HepG2 (cell line): Measurements from ENCODE around the gene UAP1. TPM values are rescaled to one million over a fixed set of nuclear protein-coding genes. Genes with fewer than 3 reads are reported as not detected.

Experiments used
- ATAC-seq: fragments of 200-7000 bp; cut with Tn5 transposase; 3 replicates; pipeline ENCODE4 v1.9.1; 2020; ENCODE audit warnings: mild to moderate bottlenecking, moderate library complexity
- BruUV-seq: library from RNA; stranded (reverse); fragments of 400-500 nt; replicated peaks from 2 replicates; lab custom pipeline; 2021; lab: Mats Ljungman, UMichigan
- CTCF ChIA-PET: fragments of 300-600 bp; formaldehyde crosslinking; extraction: SDS; loops from one replicate; lab custom pipeline; 2021; ENCODE audit warnings: low total read pairs, inconsistent platforms, low intra/inter-chr PET ratio; lab: Yijun Ruan, JAX
- POLR2A ChIA-PET: fragments of 350-600 bp; sonication (Branson Sonifier 250); formaldehyde crosslinking; loops from one replicate; lab custom pipeline; 2020; ENCODE audit warnings: antibody characterized with exemption, inconsistent platforms; lab: Yijun Ruan, JAX
- DNase-seq: peaks from one replicate; pipeline ENCODE4 v3.0.0-alpha.2; 2015; ENCODE audit warnings: low spot score
- FAIRE-seq: peaks from 3 replicates; lab custom pipeline; 2011; peaks lifted over from hg19 to GRCh38; lab: Jason Lieb, UNC
- H2AFZ ChIP-seq: one replicate; pipeline ENCODE4 v1.6.1; 2011; ENCODE audit warnings: low read length, inconsistent platforms
- H3K27ac ChIP-seq: fragments of 300-600 bp; 3 replicates; pipeline ENCODE4 v1.8.0; 2011; ENCODE audit warnings: mixed run types, mild to moderate bottlenecking, mixed read lengths, low read length, inconsistent platforms; ENCODE audit not compliant: insufficient read depth; ENCODE audit errors: extremely low read length
- H3K27me3 ChIP-seq, 2 experiments: fragments of 200-600 bp in 1 of 2; 2 replicates in 1 of 2; 3 replicates in 1 of 2; pipeline versions ENCODE4 v1.6.0 to v1.8.0; 2011; ENCODE audit warnings: low read length in 2 of 2, mild to moderate bottlenecking in 2 of 2, moderate library complexity in 2 of 2, inconsistent platforms in 1 of 2; ENCODE audit not compliant: insufficient read depth in 2 of 2, control insufficient read depth in 1 of 2
- H3K36me3 ChIP-seq, 2 experiments: fragments of 200-600 bp in 1 of 2; replicated peaks in 1 of 2; 2 replicates in 1 of 2; 3 replicates in 1 of 2; pipeline versions ENCODE4 v1.5.1 to v1.8.0; 2011; ENCODE audit warnings: low read length in 2 of 2, inconsistent platforms in 1 of 2; ENCODE audit not compliant: insufficient read depth in 2 of 2, control insufficient read depth in 1 of 2
- H3K4me1 ChIP-seq: 2 replicates; pipeline ENCODE4 v1.5.1; 2012; ENCODE audit warnings: low read length, inconsistent platforms; ENCODE audit not compliant: insufficient read depth
- H3K4me2 ChIP-seq: 2 replicates; pipeline ENCODE4 v1.6.0; 2011; ENCODE audit warnings: low read depth, low read length, inconsistent platforms
- H3K4me3 ChIP-seq, 3 experiments: fragments of 200-600 bp in 1 of 3; sonication (generic), shearing (Covaris generic) in 1 of 3; replicated peaks in 1 of 3; 2 replicates each; pipeline ENCODE4 v1.5.1; 2011 to 2016; ENCODE audit warnings: low read length in 3 of 3, inconsistent platforms in 2 of 3, low read depth in 2 of 3, mild to moderate bottlenecking in 2 of 3, control low read depth in 1 of 3, mixed read lengths in 1 of 3; ENCODE audit not compliant: insufficient read depth in 1 of 3
- H3K79me2 ChIP-seq: one replicate; pipeline ENCODE4 v1.6.1; 2011; ENCODE audit warnings: low read length, inconsistent platforms; ENCODE audit not compliant: insufficient read depth
- H3K9ac ChIP-seq: 2 replicates; pipeline ENCODE4 v1.6.0; 2011; ENCODE audit warnings: mild to moderate bottlenecking, low read depth, low read length, inconsistent platforms; ENCODE audit not compliant: insufficient read depth
- H3K9me3 ChIP-seq: 2 replicates; pipeline ENCODE4 v1.5.1; 2012; ENCODE audit warnings: mild to moderate bottlenecking, low read length
- H4K20me1 ChIP-seq: 2 replicates; pipeline ENCODE4 v1.6.0; 2011; ENCODE audit warnings: inconsistent platforms, mild to moderate bottlenecking, low read length, moderate library complexity; ENCODE audit not compliant: insufficient read depth
- BRD4 ChIP-seq: sonication (generic); formaldehyde crosslinking; IDR thresholded peaks from 2 replicates; pipeline ENCODE4 v1.4.0; 2020; ENCODE audit warnings: missing genetic modification reagents
- E2F1 ChIP-seq: sonication (generic); formaldehyde crosslinking; IDR thresholded peaks from 2 replicates; pipeline ENCODE4 v1.5.0; 2020; ENCODE audit warnings: missing genetic modification reagents
- FOXA3 ChIP-seq: IDR thresholded peaks from 2 replicates; pipeline ENCODE4 v1.6.1; 2016; ENCODE audit warnings: missing genetic modification reagents, missing compliant biosample characterization
- NCOA2 ChIP-seq: sonication (generic); formaldehyde crosslinking; IDR thresholded peaks from 2 replicates; pipeline ENCODE4 v1.8.0; 2022; ENCODE audit warnings: inconsistent platforms
- NFKBIZ ChIP-seq: IDR thresholded peaks from 2 replicates; pipeline ENCODE4 v1.6.1; 2018; ENCODE audit warnings: missing genetic modification reagents, missing compliant biosample characterization
- POGK ChIP-seq: sonication (generic); formaldehyde crosslinking; conservative IDR thresholded peaks from 2 replicates; pipeline ENCODE4 v1.8.0; 2022; ENCODE audit warnings: mild to moderate bottlenecking, moderate library complexity, missing genetic modification reagents
- TBL1XR1 ChIP-seq: fragments of 150-350 bp; IDR thresholded peaks from 2 replicates; pipeline ENCODE4 v1.6.1; 2014; ENCODE audit warnings: borderline replicate concordance, low read length; ENCODE audit not compliant: partially characterized antibody
- ZBTB8A ChIP-seq: sonication (generic); formaldehyde crosslinking; IDR thresholded peaks from 2 replicates; pipeline ENCODE4 v1.4.0; 2020; ENCODE audit warnings: mild to moderate bottlenecking, low read depth, missing genetic modification reagents, borderline replicate concordance
- ZMAT5 ChIP-seq: sonication (generic); formaldehyde crosslinking; IDR thresholded peaks from 2 replicates; pipeline ENCODE4 v1.5.0; 2020; ENCODE audit warnings: mild to moderate bottlenecking, low read depth, missing genetic modification reagents, borderline replicate concordance
- ZNF280D ChIP-seq: sonication (generic); formaldehyde crosslinking; IDR thresholded peaks from 2 replicates; pipeline ENCODE4 v1.5.1; 2020; ENCODE audit warnings: mild to moderate bottlenecking, missing genetic modification reagents
- ZNF772 ChIP-seq: sonication (generic); formaldehyde crosslinking; IDR thresholded peaks from 2 replicates; pipeline ENCODE4 v1.5.0; 2020; ENCODE audit warnings: mild to moderate bottlenecking, missing genetic modification reagents
- ZSCAN30 ChIP-seq: sonication (generic); formaldehyde crosslinking; IDR thresholded peaks from 2 replicates; pipeline ENCODE4 v1.5.0; 2020; ENCODE audit warnings: mild to moderate bottlenecking, missing genetic modification reagents
- ZSCAN31 ChIP-seq: sonication (generic); formaldehyde crosslinking; IDR thresholded peaks from 2 replicates; pipeline ENCODE4 v1.5.0; 2020; ENCODE audit warnings: low read depth, mild to moderate bottlenecking, missing genetic modification reagents
- WGBS: methylation state at CpG from one replicate; pipeline ENCODE4 v1.1.6; 2017; ENCODE audit warnings: low lambda C conversion rate; 5-methylcytosine and 5-hydroxymethylcytosine counted together
- in situ Hi-C: cut with HindIII; loops from 2 replicates; pipeline ENCODE4 v1.10.0; 2017; ENCODE audit warnings: low pct_unique_long_range_greater_than_20kb; ENCODE audit not compliant: extremely low pct_ligation_motif_present
- intact Hi-C: fragments of 100-400 bp; cut with micrococcal nuclease; formaldehyde crosslinking; loops from one replicate; pipeline ENCODE4 v1.10.0; 2022; ENCODE audit not compliant: unreplicated experiment
- polyA plus RNA-seq, 8 experiments: library from polyadenylated mRNA; depleted of rRNA in 3 of 8; stranded (reverse) in 7 of 8; unstranded in 1 of 8; fragments of >200 nt; fragmentation: Illumina TruSeq in 4 of 8; extraction: Trizol in 4 of 8; gene quantifications; 2 replicates each; pipeline versions ENCODE4 v1.2.1 to v1.2.3, GENCODE V29; 2011 to 2016; ENCODE audit warnings: low read depth in 4 of 8, missing spikeins in 1 of 8, mixed read lengths in 1 of 8; ENCODE audit not compliant: insufficient read depth in 1 of 8
- total RNA-seq, 5 experiments: library from RNA; depleted of rRNA; stranded (reverse); fragments of >200 nt; fragmentation: Illumina TruSeq; extraction: Trizol; gene quantifications; 2 replicates each; pipeline ENCODE4 v1.2.3, GENCODE V29; 2016; ENCODE audit warnings: low read depth in 1 of 5

The UAP1 gene
- total and polyA plus RNA-seq, 2 of the 13 experiments (the other 11 are each of a cell fraction or from before 2014, with no cell fraction given) = 48.4 to 117 TPM

- no peak overlapping the region for H3K4me2 ChIP-seq
- TF ChIP-seq ZSCAN30 = no peak
- TF ChIP-seq ZBTB8A (CRISPR knock-in tag) = no peak
- no peak for TF ChIP-seq ZSCAN31 (CRISPR knock-in tag)
- no peak for TF ChIP-seq NCOA2
- no peak for TF ChIP-seq BRD4 (CRISPR knock-in tag)
- no peak for TF ChIP-seq POGK (CRISPR knock-in tag)
- TF ChIP-seq TBL1XR1 = no peak
- TF ChIP-seq, all 625 proteins: peak for 0
- H3K9ac ChIP-seq = no peak overlapping the region
- no peaks in the 10 kb centered on the region for H3K36me3 ChIP-seq
- H3K4me3 ChIP-seq = no peak overlapping the region
- H2AFZ ChIP-seq = no peak overlapping the region
- ChIA-PET POLR2A (no interaction called here), CTCF (no interaction called here)
- no peak overlapping the region for H3K27ac ChIP-seq
- BruUV-seq = no TSS peak
- no peaks in the 10 kb centered on the region for H3K79me2 ChIP-seq
- no peaks in the 10 kb centered on the region for H3K4me1 ChIP-seq
- no peaks in the 10 kb centered on the region for H3K9me3 ChIP-seq
- H3K27me3 ChIP-seq = no peaks in the 10 kb centered on the region
- no peak for FAIRE-seq
- 86% methylated on average over 2 of the region's 2 CpGs for WGBS
- in situ Hi-C loops = loop anchor here (10.0 kb wide), 1 partner anchor 179 kb away; no protein-coding TSS in a partner anchor
- DNase-seq = no peak
- H4K20me1 ChIP-seq = no peaks in the 10 kb centered on the region
- intact Hi-C loops = loop anchor here (2.0 kb wide), 1 partner anchor 569 kb away; no protein-coding TSS in a partner anchor
- no peak for ATAC-seq
Measured at GRCh38 chr1:162625679-162626078, 64.2 kb downstream of the UAP1 start.

- no peaks in the 10 kb centered on the region for H3K79me2 ChIP-seq
- no peaks in the 10 kb centered on the region for H3K36me3 ChIP-seq
- ATAC-seq (no peak), DNase-seq (no peak), FAIRE-seq (no peak)
- no peaks in the 10 kb centered on the region for H3K9me3 ChIP-seq
- no TSS peak for BruUV-seq
- no peak overlapping the region for H3K27ac ChIP-seq
- H3K4me3 ChIP-seq = no peak overlapping the region
- H4K20me1 ChIP-seq = no peaks in the 10 kb centered on the region
- in situ Hi-C loops (loop anchor here (10.0 kb wide), 1 partner anchor 179 kb away; no protein-coding TSS in a partner anchor), intact Hi-C loops (loop anchor here (2.0 kb wide), 1 partner anchor 569 kb away; no protein-coding TSS in a partner anchor)
- no peak overlapping the region for H3K9ac ChIP-seq
- CTCF ChIA-PET = no interaction called here
- H2AFZ ChIP-seq = no peak overlapping the region
- H3K27me3 ChIP-seq = no peaks in the 10 kb centered on the region
- 65% methylated on average over 2 of the region's 2 CpGs for WGBS
- no peak overlapping the region for H3K4me2 ChIP-seq
- POLR2A ChIA-PET = no interaction called here
- H3K4me1 ChIP-seq = no peaks in the 10 kb centered on the region
- TF ChIP-seq NFKBIZ (no peak), ZNF772 (no peak), ZMAT5 (no peak), FOXA3 (no peak), ZNF280D (CRISPR knock-in tag) (no peak), E2F1 (CRISPR knock-in tag) (no peak)
Measured at GRCh38 chr1:162626094-162626493, 64.6 kb downstream of the UAP1 start.
